ENCODE measurements around the gene UBE2N.

The UBE2N gene

GRCh38 chr12:93379981-93380361 is 61.8 kb downstream of the UBE2N start:
- DNase-seq (ENCODE audit: low spot score), result no peak

GRCh38 chr12:93379326-93379980 is 62.3 kb downstream of the UBE2N start:
- DNase-seq (ENCODE audit: low spot score), result no peak

GRCh38 chr12:93378998-93379325 is 62.8 kb downstream of the UBE2N start:
- no peak for DNase-seq (ENCODE audit: low spot score)

- DNase-seq (ENCODE audit: low spot score), result peak; percentile 60
Observed at GRCh38 chr12:93378196-93378997, 63.4 kb downstream of the UBE2N start.

GRCh38 chr12:93377252-93378195 is 64.2 kb downstream of the UBE2N start, which contains the start of gene NUDT4:
NUDT4 (plus strand) TSS chr12:93377925; CDS start chr12:93378323, 398 bp downstream.
- DNase-seq (ENCODE audit: low spot score), result peak; percentile 90

- peak; percentile 72 for DNase-seq (ENCODE audit: low spot score)
Observed at GRCh38 chr12:93376436-93377251, 65.1 kb downstream of the UBE2N start.

GRCh38 chr12:93375906-93376305 is 65.8 kb downstream of the UBE2N start:
- DNase-seq (ENCODE audit: low spot score), result no peak

- DNase-seq (ENCODE audit: low spot score), result no peak
Observed at GRCh38 chr12:93373961-93374656, 67.6 kb downstream of the UBE2N start.

GRCh38 chr12:93370947-93371346 is 70.8 kb downstream of the UBE2N start:
- no peak for DNase-seq (ENCODE audit: low spot score)

- no peak for DNase-seq (ENCODE audit: low spot score)
Observed at GRCh38 chr12:93369505-93369904, 72.2 kb downstream of the UBE2N start.

GRCh38 chr12:93368766-93369165 is 73.0 kb downstream of the UBE2N start:
- DNase-seq (ENCODE audit: low spot score), result no peak

GRCh38 chr12:93366422-93366821 is 75.3 kb downstream of the UBE2N start:
- no peak for DNase-seq (ENCODE audit: low spot score)

GRCh38 chr12:93365616-93366405 is 75.9 kb downstream of the UBE2N start:
- no peak for DNase-seq (ENCODE audit: low spot score)

GRCh38 chr12:93363841-93364297 is 77.9 kb downstream of the UBE2N start:
- no peak for DNase-seq (ENCODE audit: low spot score)

- peak; percentile 49 for DNase-seq (ENCODE audit: low spot score)
Observed at GRCh38 chr12:93361151-93361919, 80.4 kb downstream of the UBE2N start.

GRCh38 chr12:93360688-93361087 is 81.1 kb downstream of the UBE2N start:
- no peak for DNase-seq (ENCODE audit: low spot score)

GRCh38 chr12:93358821-93359220 is 82.9 kb downstream of the UBE2N start:
- no peak for DNase-seq (ENCODE audit: low spot score)

- DNase-seq (ENCODE audit: low spot score), result no peak
Observed at GRCh38 chr12:93358058-93358457, 83.7 kb downstream of the UBE2N start.

GRCh38 chr12:93356214-93356613 is 85.5 kb downstream of the UBE2N start:
- DNase-seq (ENCODE audit: low spot score), result no peak

All from SW480 (cell line).